Measurements from ENCODE around the gene ERC2.

Gene ERC2

DNA sequence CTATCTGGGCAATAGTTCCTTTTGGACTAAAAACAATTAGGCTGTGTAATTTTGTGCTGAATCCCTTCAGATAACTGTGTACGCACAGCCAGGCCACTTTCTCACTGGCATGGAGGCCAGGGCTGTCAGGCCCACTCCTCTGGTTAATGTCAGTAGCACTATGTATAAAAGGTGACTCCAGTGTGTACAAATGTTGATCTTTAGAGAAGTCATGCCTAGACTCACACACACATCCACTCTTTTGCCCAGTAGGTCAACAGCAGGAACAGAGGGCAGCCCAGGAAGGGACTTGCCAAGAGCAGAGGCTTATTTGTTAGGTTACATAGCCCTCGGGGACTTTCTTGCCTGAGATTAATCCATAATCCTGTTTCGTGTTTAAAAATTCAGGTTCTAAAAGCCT is 564.6 kb downstream of the ERC2 start:
- no peak for DNase-seq

GRCh38 chr3:55902221-55902900 is 565.9 kb downstream of the ERC2 start:
- no peak for DNase-seq

DNA sequence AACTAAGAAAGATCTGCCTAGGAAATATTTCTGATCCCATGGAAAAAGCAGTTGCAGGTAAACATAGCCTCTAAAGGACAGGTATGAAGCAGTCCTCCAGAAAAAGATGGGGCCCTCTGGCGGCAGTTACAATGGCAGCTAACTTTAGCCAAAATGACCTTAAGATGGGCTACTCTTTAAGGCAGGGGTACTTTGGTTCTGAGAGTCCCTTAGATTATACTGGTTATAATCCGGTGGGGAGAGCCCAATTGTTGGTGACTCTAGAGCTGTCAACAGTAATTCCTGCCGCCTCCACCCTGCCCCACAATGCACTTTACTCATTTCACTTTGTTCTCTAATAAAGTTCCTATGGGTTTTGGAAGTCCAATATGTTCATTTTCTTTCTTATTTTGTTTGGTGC is 568.4 kb downstream of the ERC2 start:
- DNase-seq, result no peak

- DNase-seq, result no peak
Observed at GRCh38 chr3:55897573-55898224, 570.6 kb downstream of the ERC2 start.

GRCh38 chr3:55895897-55896566 is 572.2 kb downstream of the ERC2 start:
- DNase-seq, result no peak

DNA sequence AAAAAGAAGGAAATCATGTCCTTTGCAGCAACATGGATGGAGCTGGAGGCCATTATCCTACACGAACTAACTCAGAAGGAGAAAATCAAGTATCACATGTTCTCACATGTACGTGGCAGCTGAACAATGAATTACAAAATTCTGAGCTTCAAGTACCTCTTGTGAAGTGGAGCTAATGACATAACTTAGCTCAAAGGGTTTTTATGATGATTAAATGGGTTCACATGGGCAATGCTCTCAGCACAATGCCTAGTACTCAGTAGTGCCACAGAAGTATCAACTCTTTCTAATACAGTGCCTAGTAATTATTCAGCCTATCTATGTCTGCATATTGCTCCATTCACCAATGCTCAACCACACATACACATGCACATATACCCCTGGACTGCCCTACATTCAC is 573.7 kb downstream of the ERC2 start:
- no peak for DNase-seq

DNA sequence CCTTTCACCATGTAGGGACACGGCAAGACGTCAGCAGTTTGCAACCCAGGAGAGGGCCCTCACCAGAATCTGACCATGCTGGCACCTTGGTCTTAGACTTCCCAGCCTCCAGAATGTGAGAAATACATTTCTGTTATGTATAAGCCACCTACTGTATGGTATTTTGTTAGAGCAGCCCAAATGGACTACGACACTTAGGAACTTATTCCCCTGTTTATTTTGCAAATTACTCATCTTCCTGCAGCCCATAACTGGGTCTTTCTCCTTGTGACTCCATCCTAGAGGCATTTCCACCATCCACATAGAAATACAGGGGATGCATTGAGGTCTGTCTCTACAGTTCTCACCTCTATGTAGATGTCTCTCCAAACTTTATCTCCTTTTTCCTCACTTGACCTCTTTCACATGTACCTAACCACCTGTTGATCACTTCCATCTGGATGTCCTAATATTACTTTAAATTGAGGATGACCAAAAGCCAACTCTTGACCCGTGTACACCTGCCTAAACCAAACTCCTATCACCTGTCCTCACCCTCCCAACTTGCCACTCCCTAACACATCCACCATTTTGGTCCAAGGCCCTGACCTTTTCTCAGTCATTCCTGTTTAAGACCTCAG is 575.1 kb downstream of the ERC2 start:
- no peak for DNase-seq

DNA sequence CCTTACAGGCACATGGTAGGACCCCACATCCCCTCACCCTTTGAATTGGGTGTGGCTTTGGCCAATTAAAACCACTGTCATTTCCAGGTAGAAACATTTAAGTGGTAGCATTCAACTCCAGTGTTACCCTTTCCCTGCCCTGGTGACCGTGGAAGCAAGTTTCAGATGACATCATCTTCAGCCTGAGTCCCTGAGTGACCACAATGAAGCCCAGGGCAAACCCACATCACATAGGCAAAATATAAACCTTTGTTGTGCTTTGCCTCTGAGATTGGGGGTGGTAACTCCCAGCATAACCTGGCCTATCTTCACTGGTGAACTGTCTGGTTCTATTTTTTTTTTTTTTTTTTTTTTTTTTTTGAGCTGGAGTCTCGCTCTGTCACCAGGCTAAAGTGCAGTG is 577.2 kb downstream of the ERC2 start:
- no peak for DNase-seq

GRCh38 chr3:55888282-55888885 is 579.9 kb downstream of the ERC2 start:
- no peak for DNase-seq

GRCh38 chr3:55885721-55886120 is 582.5 kb downstream of the ERC2 start:
- no peak for DNase-seq

- DNase-seq, result no peak
Observed at GRCh38 chr3:55884491-55885285, 583.6 kb downstream of the ERC2 start.

DNA sequence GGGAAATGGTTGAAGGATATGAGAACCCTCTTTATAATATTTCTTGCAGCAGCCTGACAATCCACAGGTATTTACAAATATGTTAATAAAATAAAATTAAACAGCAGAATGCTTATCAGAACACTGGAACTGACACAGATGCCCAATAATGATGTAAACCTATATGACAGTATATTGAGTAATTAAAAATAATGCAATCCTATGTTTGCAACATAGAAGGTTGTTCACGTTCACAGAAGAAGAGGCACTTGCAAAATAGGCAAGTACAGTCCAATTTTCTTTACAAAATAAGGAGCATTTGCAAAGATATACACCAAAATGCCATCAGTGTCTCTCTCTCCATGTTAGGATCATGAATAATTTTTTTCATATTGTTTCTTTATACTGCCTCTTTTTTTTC is 584.2 kb downstream of the ERC2 start:
- DNase-seq, result no peak

- no peak for DNase-seq
Observed at GRCh38 chr3:55882006-55882405, 586.3 kb downstream of the ERC2 start.

GRCh38 chr3:55880357-55880756 is 587.9 kb downstream of the ERC2 start:
- DNase-seq, result no peak

GRCh38 chr3:55879901-55880331 is 588.4 kb downstream of the ERC2 start:
- no peak for DNase-seq

GRCh38 chr3:55877703-55878102 is 590.6 kb downstream of the ERC2 start:
- DNase-seq, result no peak

GRCh38 chr3:55876560-55876959 is 591.7 kb downstream of the ERC2 start:
- DNase-seq, result no peak

GRCh38 chr3:55875113-55875512 is 593.2 kb downstream of the ERC2 start:
- no peak for DNase-seq

DNA sequence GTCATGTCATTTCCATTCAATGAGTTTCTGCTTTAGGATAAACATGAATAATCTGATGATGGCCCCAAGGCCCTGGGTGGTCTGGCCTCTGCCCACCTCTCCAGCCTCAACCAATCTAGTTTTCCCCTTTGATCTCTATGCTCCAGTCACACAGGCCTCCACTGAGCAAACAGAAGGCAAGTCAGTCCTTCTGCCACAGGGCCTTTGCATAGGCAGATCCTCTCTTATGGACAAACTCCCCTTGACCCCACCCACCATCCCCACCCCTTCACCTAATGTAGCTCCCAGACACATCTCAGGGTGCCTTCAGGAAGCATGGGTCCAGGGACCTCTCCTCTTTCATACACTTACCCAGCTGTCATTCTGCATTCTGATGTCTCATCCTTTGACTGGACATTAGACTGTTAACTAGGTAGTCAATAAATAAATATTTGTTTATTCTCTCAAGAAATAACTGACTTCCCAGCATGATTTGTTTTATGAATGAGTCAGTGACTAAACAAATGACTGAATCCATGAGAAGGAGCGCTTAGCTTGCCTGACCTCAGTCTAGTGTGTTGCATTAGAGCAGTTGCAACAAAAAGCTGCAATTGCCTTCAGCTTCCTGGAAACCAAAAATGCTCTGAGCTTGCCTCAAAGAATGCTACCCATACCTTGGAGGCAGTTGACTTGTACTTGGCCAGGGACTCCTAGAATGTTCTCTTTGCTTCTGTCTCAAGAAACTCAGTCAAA is 594.6 kb downstream of the ERC2 start:
- DNase-seq, result no peak

DNA sequence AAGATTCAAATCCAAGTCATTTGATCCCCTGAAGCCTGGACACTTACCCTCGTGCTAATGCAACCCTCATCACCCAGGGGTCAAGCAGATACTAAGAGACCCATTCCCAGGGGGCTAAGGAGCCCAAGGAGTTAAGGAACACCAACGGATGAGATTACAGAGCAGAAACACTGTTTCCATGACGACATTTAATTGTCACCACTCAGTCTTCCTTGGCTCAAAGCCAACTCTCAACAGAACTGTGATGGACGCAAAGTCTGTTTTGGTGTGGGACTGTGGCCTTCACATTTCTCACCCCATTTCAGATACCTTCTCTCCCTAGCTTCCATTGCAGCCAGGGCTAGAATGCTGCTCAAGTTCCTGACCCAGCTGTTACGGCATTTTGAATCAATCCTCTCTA is 597.7 kb downstream of the ERC2 start:
- no peak for DNase-seq

GRCh38 chr3:55868347-55868746 is 599.9 kb downstream of the ERC2 start:
- no peak for DNase-seq

DNA sequence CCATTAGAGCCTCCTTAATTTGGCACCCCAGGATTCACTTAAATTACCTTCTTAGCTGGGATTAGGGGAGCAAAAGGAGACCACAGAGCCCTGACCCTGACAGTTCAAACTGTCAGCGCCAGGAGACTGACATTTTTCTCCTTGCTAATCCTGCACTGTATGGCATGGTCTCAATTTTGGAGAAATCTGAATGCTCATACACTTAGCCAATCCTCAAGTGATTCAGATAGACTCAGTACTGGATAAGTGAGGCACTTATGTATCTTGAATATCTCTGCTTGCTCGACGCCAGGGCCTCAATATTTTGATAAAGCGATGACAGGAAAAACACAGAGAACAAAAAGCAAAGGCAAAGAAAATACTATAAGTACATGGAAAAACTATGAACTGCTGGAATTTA is 605.2 kb downstream of the ERC2 start:
- no peak for DNase-seq
